OCI-LY7 (cell line): Measurements from ENCODE around the gene KBTBD7.

ENCODE experiments used
- CTCF ChIP-seq: fragments of 200-600 bp; sonication (generic); conservative IDR thresholded peaks from 2 replicates; pipeline ENCODE4 v1.5.1; 2014; ENCODE audit warnings: mild to moderate bottlenecking, antibody characterized with exemption, low read length, moderate library complexity, mixed read lengths
- EZH2phosphoT487 ChIP-seq: fragments of 200-600 bp; sonication (generic); IDR thresholded peaks from 2 replicates; pipeline ENCODE4 v1.6.1; 2018; ENCODE audit warnings: low read depth, borderline replicate concordance, mild to moderate bottlenecking, mixed run types, antibody characterized with exemption, low read length, moderate library complexity, mixed read lengths

- TF ChIP-seq CTCF (no peak), EZH2phosphoT487 (no peak)
These were observed 900 bp downstream of the KBTBD7 start for GRCh38 chr13:41193469-41193868.
